ENCODE results near the gene RRAGD.
"Not testable (repeated sequence)": the region's sequence is repeated elsewhere in the genome, so short reads cannot be mapped to it uniquely, and the experiment has no call there.

The RRAGD gene

DNA sequence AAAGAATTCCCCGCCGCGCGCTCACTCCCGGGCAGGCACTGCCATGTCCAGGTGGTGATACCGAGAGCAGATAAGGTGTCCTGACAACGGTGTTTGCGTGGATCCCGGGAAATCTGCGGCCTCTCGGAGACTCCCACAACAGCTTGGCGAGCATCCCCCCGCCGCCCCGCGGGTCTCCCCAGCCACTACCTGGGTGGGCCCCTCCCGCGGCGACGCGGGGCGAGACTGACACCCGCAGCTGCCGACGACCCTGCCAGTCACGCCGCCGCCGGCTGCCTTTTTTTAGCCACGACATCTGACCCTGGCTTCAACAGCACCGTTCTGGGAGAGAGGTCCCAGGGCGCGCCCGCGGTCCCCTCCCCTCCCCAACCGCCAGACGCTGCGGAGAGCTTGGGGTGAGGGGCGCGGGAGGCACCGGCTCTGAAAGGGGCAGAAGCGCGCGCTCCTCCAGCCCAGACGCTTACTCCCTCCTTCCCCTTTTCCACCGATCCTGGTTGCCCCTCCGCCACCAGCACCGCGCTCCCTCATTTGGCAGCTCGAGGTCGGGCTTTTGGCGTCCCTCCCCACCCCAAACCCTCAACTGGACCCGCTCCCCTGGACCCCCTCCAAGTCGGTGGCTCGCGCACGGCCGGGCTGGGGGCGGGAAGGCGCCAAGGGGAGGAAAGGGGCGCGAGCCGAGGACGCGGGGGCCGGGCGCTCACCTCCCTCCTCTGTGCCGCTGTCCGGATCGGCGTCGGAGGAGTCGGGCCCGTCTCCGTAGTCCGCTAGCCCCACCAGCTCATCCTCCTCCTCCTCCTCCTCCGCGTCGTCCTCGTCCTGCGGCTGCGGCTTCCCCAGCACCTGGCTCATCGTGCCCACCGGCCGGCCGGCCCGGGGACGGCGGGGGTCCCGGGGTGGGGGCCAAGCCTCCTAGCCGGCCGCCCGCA, 665 bp downstream of the RRAGD start:
- DNase-seq (ENCODE audit: low read depth), result no peak

DNA sequence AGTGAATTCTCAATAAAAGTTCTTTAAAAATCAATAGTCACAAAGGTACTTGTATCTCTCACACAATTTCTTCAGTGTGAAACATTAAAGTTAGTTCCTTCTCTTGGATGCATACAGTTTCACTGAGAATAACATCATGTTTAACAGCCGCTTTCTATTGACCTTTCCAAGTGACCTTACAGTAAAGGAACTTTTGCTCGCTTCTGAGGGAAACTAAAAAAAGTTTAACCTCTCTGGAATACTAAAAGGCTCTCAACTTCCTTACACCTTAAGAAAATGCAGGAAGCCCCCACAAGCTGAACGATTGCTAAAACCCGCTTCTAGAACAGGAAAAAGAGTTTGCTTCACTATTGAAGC, 1.3 kb downstream of the RRAGD start:
- no peak for DNase-seq (ENCODE audit: low read depth)

DNA sequence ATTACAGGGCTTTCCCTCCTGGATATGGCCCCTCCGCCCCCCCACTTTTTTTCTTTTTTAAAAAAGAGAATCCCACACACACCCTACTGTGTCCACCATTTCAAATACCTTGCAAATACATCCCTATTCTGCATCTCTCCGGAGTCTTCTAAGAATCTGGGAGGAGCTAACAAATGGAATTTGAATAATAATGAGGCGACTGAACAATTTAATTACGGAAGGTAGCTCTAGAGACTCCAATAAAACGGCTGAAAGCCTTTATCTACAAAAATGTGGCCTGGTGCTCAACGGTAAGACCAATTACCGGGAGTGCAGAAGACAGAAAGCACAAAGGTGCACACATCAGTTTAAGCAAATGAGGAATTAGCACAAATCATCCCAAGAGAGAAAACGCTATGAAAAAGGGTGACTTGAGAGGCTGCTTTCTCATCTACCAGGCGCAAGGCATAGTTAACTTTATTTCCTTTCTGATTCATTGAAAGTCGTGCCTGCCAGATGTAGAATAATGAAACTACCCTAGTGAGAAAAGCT, 1.8 kb downstream of the RRAGD start:
- no peak for DNase-seq (ENCODE audit: low read depth)

DNA sequence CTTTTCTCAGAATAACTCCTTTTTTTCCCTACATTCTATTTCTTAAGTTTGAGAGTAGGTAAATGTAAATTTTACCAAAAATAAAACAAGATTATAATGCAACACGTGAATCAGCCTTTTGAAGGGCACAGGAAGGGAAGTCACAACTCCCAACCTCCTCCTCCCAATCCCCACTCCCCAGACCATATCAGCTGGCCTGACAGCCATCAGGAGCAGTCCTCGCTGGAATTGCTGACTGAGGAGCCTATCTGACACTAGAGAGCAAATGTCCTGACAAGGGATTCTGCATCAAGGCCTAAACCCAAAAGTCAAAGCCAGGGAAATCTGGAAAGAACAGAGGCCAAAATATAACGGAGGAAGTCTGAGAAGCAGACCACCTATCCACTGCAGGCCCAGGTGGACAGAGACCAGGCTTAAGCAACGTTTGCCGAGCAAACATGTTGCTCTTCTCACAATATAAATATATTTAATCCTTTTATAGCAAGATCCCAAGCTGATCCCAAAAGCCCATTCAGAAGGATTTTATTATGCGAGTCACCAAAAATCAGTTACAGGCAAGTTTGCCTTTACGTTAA, 2.5 kb downstream of the RRAGD start:
- DNase-seq (ENCODE audit: low read depth), result no peak

DNA sequence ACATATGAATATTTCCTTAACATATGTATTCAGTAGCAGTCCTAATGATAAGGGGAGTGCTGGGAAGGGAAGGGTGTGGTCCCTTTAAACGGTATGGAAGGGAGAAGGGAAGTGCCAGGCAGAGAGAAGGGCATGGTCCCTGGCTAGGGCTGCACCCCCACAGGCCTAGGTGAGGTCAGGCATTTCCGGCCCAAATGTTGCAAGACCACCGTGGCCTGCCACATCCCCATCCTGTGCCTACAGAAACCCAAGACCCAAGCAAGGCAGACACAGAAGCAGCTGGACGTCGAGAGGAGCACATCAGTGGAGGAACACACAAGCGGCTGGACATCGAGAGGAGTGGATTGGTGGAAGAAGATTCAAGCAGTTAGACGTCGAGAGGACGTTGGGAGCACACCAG, 5.9 kb downstream of the RRAGD start:
- no peak for DNase-seq (ENCODE audit: low read depth)

DNA sequence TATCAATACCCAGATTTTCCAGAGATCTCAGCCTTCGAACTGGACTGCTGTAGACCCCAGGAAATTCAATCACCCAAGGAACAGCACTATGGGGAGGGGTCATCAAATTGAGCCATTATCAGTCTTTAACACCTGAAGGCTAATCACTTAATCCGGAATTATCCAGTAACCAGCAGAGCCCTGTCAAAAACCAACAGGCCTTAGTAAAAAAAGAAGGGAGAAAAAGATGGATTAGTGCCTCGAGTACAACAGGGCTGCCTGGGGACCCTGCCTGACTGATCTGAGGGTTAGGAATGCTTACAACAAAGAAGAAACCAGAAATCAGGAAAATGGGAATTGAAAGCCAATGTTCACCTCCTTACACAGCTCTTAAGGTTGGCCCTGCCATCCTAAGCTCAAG, 7.6 kb downstream of the RRAGD start:
- DNase-seq (ENCODE audit: low read depth), result no peak

DNA sequence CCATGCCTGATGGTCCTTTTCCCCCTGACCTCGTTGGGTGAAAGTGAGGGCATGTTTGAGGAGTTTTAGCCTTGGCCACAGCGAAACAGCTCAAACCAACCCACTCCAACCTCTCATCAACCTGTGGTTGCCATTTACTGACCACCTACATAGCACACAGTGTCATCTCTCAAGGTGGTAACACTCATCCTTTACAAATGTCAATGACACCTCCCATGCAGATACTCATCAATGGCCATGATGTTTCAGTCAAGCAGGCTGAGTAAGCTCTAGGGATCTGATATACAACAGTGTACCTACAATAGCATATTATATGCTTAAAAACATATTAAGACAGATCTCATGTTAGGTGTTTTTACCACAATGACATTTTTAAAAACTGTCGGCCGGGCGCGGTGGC, 9.3 kb downstream of the RRAGD start:
- DNase-seq (ENCODE audit: low read depth), result no peak

DNA sequence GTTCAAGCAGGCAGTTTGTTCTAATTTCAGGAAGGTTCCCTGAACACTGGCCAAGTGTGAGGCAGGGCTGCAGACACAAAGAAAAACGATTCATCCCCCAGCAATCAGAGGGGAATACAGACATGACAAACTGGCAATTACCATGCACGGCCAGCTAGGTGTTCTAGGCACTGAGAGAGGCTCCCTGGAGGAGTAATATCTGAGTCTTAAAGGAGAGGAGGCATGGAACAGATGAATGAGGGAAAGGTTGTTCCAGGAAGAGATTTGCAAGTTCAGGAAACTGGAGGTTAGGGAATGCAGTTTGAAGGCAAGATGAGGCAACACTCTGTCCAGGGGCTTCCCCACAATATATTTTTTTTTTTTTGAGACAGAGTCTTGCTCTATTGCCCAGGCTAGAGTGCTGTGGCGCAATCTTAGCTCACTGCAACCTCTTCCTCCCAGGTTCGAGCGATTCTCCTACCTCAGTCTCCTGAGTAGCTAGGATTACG, 11.1 kb downstream of the RRAGD start:
- no peak for DNase-seq (ENCODE audit: low read depth)

DNA sequence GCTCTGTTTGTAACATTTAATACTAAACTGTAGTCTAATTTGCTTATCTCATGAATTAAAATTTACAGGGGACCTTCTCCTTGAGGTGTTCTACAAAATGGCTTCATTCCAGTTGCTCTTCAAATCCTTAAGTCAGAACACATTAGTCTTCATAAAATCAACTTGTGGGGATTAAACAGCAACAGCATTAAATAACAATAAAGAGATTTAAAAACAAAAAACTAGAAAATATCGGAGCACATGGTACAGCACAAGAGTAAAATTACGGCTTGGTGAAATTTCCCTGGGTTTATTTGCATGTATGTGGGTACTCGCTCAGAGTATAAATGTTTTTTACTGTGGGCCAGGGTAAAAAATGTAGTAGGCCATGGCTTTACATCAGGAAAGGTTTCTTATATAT, 12.0 kb downstream of the RRAGD start:
- DNase-seq (ENCODE audit: low read depth), result no peak

DNA sequence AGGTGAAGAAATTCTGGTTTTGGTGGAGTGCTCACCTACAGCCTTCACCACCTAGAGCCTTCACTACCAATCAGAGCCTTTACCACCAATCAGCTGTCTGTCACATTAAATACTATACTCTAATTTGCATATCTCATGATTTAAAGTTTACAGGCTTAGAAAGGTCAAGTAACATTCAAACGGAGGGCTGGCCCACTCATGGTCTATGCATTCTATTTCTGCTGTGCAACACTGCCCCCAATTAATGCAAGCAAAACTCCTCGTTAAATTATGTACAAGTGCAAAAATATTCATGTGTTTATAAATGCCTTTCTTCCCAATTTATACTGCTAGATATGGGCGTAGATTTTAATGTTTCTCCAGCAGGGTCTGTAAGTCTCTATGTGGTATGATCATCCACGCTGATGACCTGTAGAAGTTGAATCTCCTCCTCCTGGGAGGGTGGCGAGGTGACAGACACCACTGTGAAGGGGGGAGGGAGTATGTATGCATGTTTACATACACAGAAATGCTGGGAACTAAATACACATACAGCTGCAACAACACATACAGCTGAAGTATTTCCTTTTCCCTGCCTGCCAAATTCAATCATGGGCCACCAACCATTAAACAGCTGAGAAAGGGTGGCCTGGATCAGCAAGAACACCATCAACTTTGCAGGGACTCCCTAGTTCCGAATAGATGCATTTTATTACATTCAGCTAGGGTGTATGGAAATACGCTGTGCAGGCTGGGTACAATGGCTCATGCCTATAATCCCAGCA, 13.1 kb downstream of the RRAGD start:
- no peak for DNase-seq (ENCODE audit: low read depth)

DNA sequence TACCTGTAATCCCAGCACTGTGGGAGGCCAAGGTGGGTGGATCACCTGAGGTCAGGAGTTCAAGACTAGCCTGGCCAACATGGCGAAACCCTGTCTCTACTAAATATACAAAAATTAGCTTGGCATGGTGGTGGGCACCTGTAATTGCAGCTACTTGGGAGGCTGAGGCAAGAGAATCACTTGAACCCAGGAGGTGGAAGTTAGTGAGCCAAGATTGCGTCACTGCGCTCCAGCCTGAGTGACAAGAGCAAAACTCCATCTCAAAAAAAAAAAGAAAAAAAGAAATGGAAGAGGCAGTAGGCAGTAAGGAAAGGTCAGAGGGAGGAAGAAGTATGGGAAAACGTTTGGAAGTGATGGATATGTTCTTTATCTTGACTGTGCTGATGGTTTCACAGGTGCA, 14.2 kb downstream of the RRAGD start:
- not testable (repeated sequence) for DNase-seq (ENCODE audit: low read depth)

DNA sequence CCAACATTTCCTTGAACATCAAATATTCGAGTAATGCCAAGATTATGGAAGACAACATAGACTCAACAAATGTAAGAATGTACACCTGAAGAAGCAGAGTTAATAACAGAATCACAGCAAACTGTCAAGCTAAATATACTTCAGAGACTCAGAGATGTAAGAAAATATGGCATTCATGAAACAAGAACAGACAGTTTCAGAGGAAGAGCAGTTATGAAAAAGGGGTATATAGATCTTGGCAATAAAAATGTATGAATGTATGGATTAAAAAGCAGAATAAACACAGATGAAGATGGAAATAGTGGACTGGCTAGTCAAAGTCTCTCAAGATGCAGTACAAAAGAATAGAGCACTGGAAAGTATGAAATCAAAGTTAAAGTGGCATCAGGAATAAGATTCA, 18.4 kb downstream of the RRAGD start:
- DNase-seq (ENCODE audit: low read depth), result no peak

DNA sequence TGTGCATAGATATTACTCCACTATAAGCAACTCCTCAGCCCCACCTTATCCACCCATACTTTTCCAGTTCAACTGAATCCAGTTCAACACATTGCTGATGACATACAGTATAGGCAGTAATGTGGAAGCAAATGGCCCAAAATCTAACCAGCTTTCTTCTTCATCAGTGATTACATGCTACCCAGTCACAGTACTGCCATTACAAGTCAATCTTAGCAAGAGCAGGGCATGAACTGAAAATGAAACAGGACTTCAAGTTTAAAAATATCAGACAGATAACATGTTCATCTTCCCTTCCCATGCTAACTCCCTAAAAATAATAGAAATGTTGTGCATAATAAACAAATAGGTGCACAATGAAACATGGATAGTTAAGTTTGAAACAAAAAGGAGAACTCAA, 19.2 kb downstream of the RRAGD start:
- no peak for DNase-seq (ENCODE audit: low read depth)

DNA sequence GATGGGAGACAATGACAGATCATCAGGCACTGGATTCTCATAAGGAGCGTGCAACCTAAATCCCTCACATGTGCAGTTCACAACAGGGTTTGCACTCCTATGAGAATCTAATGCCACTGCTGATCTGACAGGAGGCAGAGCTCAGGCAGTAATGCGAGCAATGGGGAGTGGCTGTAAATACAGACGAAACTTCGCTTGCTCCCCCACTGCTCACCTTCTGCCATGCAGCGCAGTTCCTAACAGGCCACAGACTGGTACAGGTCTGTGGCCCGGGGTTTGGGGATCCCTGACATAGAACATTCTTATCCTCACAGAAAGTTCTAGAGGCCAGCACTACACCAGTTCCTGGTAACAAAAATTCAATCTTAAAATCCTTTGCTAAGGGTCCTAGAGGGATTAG, 23.2 kb downstream of the RRAGD start:
- no peak for DNase-seq (ENCODE audit: low read depth)

DNA sequence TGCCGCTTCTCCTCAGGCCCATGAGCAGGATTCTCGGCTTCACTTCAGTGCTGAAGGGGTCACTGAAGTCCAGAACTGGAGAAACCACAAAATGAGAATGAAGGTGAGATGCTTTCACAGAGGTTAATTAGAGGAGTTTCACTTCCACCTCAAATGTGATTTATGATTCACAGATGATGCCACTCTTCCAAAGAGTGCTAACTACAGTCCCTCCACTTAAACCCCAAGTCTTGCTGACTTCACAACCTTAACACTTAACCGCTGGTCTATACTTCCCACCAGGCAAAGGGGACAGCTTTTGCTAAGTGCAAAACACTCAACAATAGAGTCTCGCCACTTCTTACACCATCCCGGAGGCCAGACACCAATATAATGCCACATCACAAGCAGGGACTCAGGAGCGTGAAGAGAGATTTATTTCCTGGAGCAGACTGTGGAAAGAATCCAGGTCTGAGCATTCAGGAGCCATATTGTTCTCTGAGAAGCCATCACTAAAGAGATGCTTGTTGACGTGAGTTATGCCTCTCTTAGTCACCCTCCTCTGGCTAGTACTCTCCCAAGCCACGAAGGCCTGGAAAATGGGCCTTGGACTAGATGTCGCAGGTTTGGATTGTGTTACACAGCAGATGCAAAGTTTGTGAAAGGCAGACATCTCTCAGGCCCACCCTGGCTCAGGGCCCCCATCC, 24.4 kb downstream of the RRAGD start:
- no peak for DNase-seq (ENCODE audit: low read depth)

DNA sequence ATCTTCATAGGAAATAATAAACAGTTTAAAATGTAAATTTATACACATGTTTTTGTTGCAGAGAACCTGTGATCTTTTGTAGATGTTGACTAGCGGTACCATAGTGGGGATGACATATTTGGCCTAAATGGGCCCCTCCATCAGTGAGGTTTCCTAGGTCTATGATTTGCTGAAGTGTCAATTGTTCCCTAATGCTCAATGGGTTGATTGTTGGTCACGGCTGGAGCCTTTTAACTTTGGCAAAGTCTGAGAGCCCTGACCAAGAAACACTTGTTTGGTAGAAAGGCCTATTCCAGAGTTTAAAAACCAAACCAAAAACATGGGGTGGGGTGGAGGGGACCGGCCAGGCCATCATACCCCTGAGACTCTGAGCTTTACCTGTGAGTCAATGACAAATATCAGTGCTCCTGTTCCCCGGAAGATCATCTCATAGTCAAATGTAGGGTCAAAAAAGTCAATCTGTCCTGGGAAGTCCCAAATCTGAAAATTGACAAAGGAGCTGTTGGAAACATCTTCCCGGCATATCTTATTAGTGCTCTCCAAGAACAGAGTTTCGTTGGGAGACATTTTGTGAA, 25.1 kb downstream of the RRAGD start:
- DNase-seq (ENCODE audit: low read depth), result no peak

DNA sequence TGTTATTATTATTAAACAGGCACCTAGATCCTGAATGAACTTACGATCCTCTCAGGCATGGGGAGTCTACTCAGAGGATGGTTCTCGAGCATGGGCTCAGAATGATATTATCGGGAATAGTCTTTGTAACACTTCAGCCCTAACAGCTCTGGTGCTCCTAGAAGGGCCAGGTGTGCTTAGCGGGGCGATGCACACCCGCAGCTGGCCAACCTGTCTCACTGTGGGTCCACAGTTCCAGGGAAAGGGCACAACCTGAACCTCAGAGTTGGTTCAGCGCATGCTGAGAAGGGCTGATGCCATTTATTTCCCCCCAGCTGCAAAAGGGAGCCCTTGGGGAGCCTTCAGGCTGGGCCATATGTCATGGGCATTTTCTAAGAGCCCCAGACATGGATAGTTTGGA, 26.2 kb downstream of the RRAGD start:
- DNase-seq (ENCODE audit: low read depth), result no peak

DNA sequence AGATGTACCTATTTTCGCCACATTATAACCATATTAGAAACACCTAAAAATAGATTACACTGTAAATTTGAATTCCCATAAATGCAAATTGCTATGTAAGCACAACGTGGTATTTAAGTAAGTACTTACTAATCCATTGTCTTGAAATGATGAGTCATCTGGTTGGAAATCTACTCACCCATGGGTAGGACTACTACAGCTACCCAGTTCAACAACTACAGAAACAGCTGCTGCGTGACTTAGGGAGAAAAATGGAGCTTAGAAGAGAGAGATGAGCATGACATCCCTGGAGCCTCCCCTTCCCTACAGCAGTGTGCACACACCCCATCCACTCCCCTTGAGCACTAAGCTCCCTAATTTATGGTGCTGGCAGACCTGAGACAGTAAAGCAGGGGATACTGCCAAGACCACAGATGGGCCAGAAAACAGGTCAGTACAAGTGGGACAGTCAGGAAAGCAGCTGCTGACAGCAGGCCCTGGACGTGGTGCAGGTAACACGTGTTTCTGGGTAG, 26.9 kb downstream of the RRAGD start:
- no peak for DNase-seq (ENCODE audit: low read depth)

DNA sequence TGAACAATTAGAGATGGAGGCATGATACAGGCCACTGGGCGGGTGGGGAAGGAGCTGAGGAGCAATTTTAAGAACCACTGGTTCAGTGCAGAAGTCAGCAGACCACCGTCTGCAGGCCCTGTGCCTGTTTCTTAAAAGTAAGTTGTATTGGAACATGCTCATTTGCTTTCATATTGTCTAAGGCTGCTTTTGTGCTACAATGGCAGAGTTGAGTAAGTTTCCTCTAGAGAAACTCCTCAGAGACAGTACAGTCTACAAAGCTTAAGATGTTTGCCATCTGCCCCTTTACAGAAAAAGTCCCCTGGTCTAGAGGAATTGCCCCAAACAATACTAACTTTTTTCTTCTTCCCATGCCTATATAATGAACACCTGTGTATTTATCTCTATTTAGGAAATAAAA, 31.0 kb downstream of the RRAGD start:
- no peak for DNase-seq (ENCODE audit: low read depth)

DNA sequence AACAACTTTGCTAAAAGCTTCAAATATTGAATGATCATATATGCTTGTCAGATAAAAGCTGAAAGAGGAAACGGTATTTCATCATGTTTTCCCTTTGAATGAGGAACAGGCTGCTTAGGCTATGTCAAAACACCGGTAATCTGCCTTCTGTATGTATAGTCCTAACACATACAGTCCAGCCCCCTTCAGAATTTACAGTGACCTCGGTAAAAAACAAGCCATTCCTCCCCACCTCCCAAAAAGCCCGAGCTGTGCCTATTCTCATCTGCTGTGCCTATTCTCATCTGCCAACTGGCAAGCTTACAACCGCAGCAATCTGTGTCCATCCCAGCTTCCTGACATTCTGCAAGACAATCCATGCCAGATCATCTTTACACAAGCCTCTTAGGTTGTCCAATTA, 32.8 kb downstream of the RRAGD start:
- no peak for DNase-seq (ENCODE audit: low read depth)

DNA sequence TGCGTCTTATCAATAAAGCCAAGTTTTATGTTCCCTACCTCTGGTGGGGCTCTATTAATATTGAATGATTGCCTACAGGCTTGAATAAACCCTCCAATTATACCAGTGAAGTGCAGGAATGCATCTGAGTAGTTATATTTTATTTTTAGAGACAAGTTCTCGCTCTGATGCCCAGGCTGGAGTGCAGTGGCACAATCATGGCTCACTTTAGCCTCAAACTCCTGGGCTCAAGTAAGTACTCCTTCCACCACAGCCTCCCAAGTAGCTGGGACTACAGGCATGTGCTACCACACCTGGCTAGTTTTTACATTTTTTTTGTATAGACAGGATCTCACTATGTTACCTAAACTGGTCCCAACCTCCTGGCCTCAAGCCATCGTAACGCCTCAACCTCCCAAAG, 33.4 kb downstream of the RRAGD start:
- DNase-seq (ENCODE audit: low read depth), result no peak
